H1 (cell line): ENCODE results near the gene MAML3. TPM values are rescaled to one million over a fixed set of nuclear protein-coding genes. Genes with fewer than 3 reads are reported as not detected.

ENCODE experiments used
- CTCF ChIA-PET: fragments of 300-600 bp; sonication (Branson Sonifier 250); formaldehyde crosslinking; loops from one replicate; lab custom pipeline; 2021; ENCODE audit not compliant: partially characterized antibody; lab: Charles Lee
- POLR2A ChIA-PET: fragments of 300-600 bp; sonication (Branson Sonifier 250); formaldehyde crosslinking; loops from one replicate; lab custom pipeline; 2021; ENCODE audit warnings: inconsistent platforms; ENCODE audit not compliant: partially characterized antibody; lab: Charles Lee
- DNase-seq, 2 experiments: peaks; one replicate each; pipeline versions ENCODE4 v3.0.0 to v3.0.0-alpha.2; 2010 to 2022; ENCODE audit warnings: low spot score in 2 of 2, low read depth in 1 of 2, mixed read lengths in 1 of 2
- FAIRE-seq: peaks from 2 replicates; lab custom pipeline; 2011; peaks lifted over from hg19 to GRCh38; lab: Jason Lieb, UNC
- H2AFZ ChIP-seq: 2 replicates; pipeline ENCODE4 v1.8.1; 2012; ENCODE audit warnings: low read length, inconsistent platforms
- H2AK5ac ChIP-seq: 2 replicates; pipeline ENCODE4 v1.6.1; 2013; ENCODE audit warnings: low read depth, low read length
- H2BK120ac ChIP-seq: replicated peaks from 2 replicates; pipeline ENCODE3; 2013; ENCODE audit warnings: low read depth, low read length, inconsistent platforms
- H2BK12ac ChIP-seq: 2 replicates; pipeline ENCODE4 v1.6.1; 2013; ENCODE audit warnings: low read depth, low read length
- H2BK15ac ChIP-seq: 2 replicates; pipeline ENCODE4 v1.6.1; 2013; ENCODE audit warnings: low read length
- H2BK20ac ChIP-seq: 2 replicates; pipeline ENCODE4 v1.6.1; 2013; ENCODE audit warnings: low read length
- H2BK5ac ChIP-seq: 2 replicates; pipeline ENCODE4 v1.6.1; 2013; ENCODE audit warnings: low read depth, low read length
- H3K14ac ChIP-seq: 2 replicates; pipeline ENCODE4 v1.6.1; 2013; ENCODE audit warnings: inconsistent platforms; ENCODE audit not compliant: insufficient read length
- H3K18ac ChIP-seq: 2 replicates; pipeline ENCODE4 v1.6.1; 2013; ENCODE audit warnings: low read length; ENCODE audit errors: extremely low read depth
- H3K23ac ChIP-seq: 2 replicates; pipeline ENCODE4 v1.6.1; 2013; ENCODE audit warnings: inconsistent platforms; ENCODE audit not compliant: insufficient read length
- H3K23me2 ChIP-seq: 2 replicates; pipeline ENCODE4 v1.6.1; 2013; ENCODE audit warnings: low read depth, low read length
- H3K27ac ChIP-seq: 2 replicates; pipeline ENCODE4 v1.6.1; 2011; ENCODE audit warnings: low read depth, low read length, inconsistent platforms
- H3K27me3 ChIP-seq, 4 experiments: replicated peaks in 1 of 4; 1 replicate in 1 of 4; 2 replicates in 3 of 4; pipeline versions ENCODE4 v1.6.1 to v1.8.1; 2011 to 2013; ENCODE audit warnings: low read length in 3 of 4, mild to moderate bottlenecking in 3 of 4, inconsistent platforms in 2 of 4, mixed read lengths in 2 of 4, moderate library complexity in 1 of 4; ENCODE audit not compliant: control insufficient read depth in 3 of 4, insufficient read depth in 3 of 4; ENCODE audit errors: extremely low read depth in 1 of 4
- H3K36me3 ChIP-seq, 4 experiments: 2 replicates each; pipeline versions ENCODE4 v1.6.1 to v1.8.1; 2011 to 2013; ENCODE audit warnings: mild to moderate bottlenecking in 4 of 4, low read length in 3 of 4, moderate library complexity in 2 of 4, control low read depth in 1 of 4, inconsistent platforms in 1 of 4; ENCODE audit not compliant: insufficient read depth in 4 of 4, control insufficient read depth in 2 of 4
- H3K4ac ChIP-seq: replicated peaks from 2 replicates; pipeline ENCODE3; 2013; ENCODE audit warnings: low read length, low read depth, mixed read lengths, inconsistent platforms; ENCODE audit not compliant: insufficient read length
- H3K4me1 ChIP-seq, 4 experiments: replicated peaks in 1 of 4; 1 replicate in 1 of 4; 2 replicates in 3 of 4; pipeline versions ENCODE4 v1.6.1 to v1.8.1; 2011 to 2013; ENCODE audit warnings: low read length in 3 of 4, inconsistent platforms in 2 of 4, mixed read lengths in 1 of 4; ENCODE audit not compliant: insufficient read depth in 4 of 4, control insufficient read depth in 3 of 4
- H3K4me2 ChIP-seq, 2 experiments: 2 replicates each; pipeline versions ENCODE4 v1.6.1 to v1.8.1; 2011 to 2013; ENCODE audit warnings: low read depth in 2 of 2, low read length in 2 of 2, control low read depth in 1 of 2, inconsistent platforms in 1 of 2, mild to moderate bottlenecking in 1 of 2; ENCODE audit not compliant: insufficient read depth in 1 of 2
- H3K4me3 ChIP-seq, 4 experiments: fragments of 200-600, 300-600 bp in 1 of 4; sonication (generic), shearing (Covaris generic), sonication (Bioruptor Twin) in 1 of 4; 2 replicates each; pipeline versions ENCODE4 v1.5.1 to v1.8.1; 2011 to 2016; ENCODE audit warnings: low read length in 4 of 4, low read depth in 3 of 4, control low read depth in 2 of 4, inconsistent platforms in 2 of 4, mild to moderate bottlenecking in 2 of 4, mixed read lengths in 1 of 4, moderate library complexity in 1 of 4; ENCODE audit not compliant: insufficient read depth in 2 of 4; ENCODE audit errors: extremely low read depth in 1 of 4
- H3K56ac ChIP-seq: replicated peaks from 2 replicates; pipeline ENCODE3; 2013; ENCODE audit warnings: low read depth, mild to moderate bottlenecking, mixed read lengths, low read length, inconsistent platforms; ENCODE audit not compliant: insufficient read length
- H3K79me1 ChIP-seq: 2 replicates; pipeline ENCODE4 v1.6.1; 2013; ENCODE audit warnings: low read depth, low read length, control low read depth
- H3K79me2 ChIP-seq, 2 experiments: 2 replicates each; pipeline versions ENCODE4 v1.6.1 to v1.8.1; 2012 to 2013; ENCODE audit warnings: low read length in 2 of 2, mild to moderate bottlenecking in 2 of 2, inconsistent platforms in 1 of 2; ENCODE audit not compliant: insufficient read depth in 2 of 2, control insufficient read depth in 1 of 2
- H3K9ac ChIP-seq, 4 experiments: replicated peaks in 1 of 4; 1 replicate in 1 of 4; 2 replicates in 3 of 4; pipeline versions ENCODE4 v1.6.1 to v1.8.1; 2011 to 2013; ENCODE audit warnings: low read depth in 3 of 4, low read length in 3 of 4, control low read depth in 2 of 4, mild to moderate bottlenecking in 2 of 4, moderate library complexity in 2 of 4, inconsistent platforms in 1 of 4; ENCODE audit errors: extremely low read depth in 1 of 4
- H3K9me3 ChIP-seq, 2 experiments: 2 replicates each; pipeline versions ENCODE4 v1.6.1 to v1.8.1; 2012 to 2013; ENCODE audit warnings: mild to moderate bottlenecking in 2 of 2, moderate library complexity in 2 of 2, control low read depth in 1 of 2, inconsistent platforms in 1 of 2, low read depth in 1 of 2, low read length in 1 of 2, mixed read lengths in 1 of 2; ENCODE audit not compliant: insufficient read depth in 2 of 2
- H4K20me1 ChIP-seq, 2 experiments: replicated peaks in 1 of 2; 2 replicates each; pipeline versions ENCODE3 to v1.8.1; 2011 to 2013; ENCODE audit warnings: inconsistent platforms in 2 of 2, low read length in 2 of 2, mild to moderate bottlenecking in 1 of 2; ENCODE audit not compliant: insufficient read depth in 2 of 2, control insufficient read depth in 1 of 2
- H4K5ac ChIP-seq: 2 replicates; pipeline ENCODE4 v1.6.1; 2013; ENCODE audit warnings: low read length, low read depth, mixed read lengths, inconsistent platforms; ENCODE audit not compliant: insufficient read length
- H4K8ac ChIP-seq: 2 replicates; pipeline ENCODE4 v1.8.0; 2013; ENCODE audit warnings: mild to moderate bottlenecking, moderate library complexity, low read length, inconsistent platforms; ENCODE audit not compliant: insufficient read depth; ENCODE audit errors: extremely low read depth
- H4K91ac ChIP-seq: replicated peaks from 2 replicates; pipeline ENCODE3; 2013; ENCODE audit warnings: low read length, mixed read lengths, inconsistent platforms; ENCODE audit not compliant: insufficient read length
- FOSL1 ChIP-seq: IDR thresholded peaks from 2 replicates; pipeline ENCODE4 v1.6.1; 2011; ENCODE audit warnings: mild to moderate bottlenecking, low read depth, low read length, moderate library complexity; ENCODE audit not compliant: insufficient read depth
- RFX5 ChIP-seq: IDR thresholded peaks from 2 replicates; pipeline ENCODE4 v1.6.1; 2011; ENCODE audit warnings: low read depth, low read length, improper control_type of control experiment, borderline replicate concordance
- WGBS, 2 experiments: shearing (Covaris generic) in 1 of 2; methylation state at CpG; one replicate each; pipeline versions ENCODE4 v1.1.6 to v1.1.7; 2013 to 2015; ENCODE audit warnings: low lambda C conversion rate in 2 of 2, mixed read lengths in 2 of 2, inconsistent platforms in 1 of 2, low coverage in 1 of 2, missing lambda C conversion rate in 1 of 2; ENCODE audit not compliant: insufficient replicate concordance in 2 of 2, insufficient coverage in 1 of 2, insufficient read length in 1 of 2; ENCODE audit errors: extremely low coverage in 1 of 2, missing lambda C conversion rate in 1 of 2; 5-methylcytosine and 5-hydroxymethylcytosine counted together
- polyA plus RNA-seq, 7 experiments: library from polyadenylated mRNA; depleted of rRNA in 3 of 7; stranded (reverse) in 5 of 7; unstranded in 2 of 7; fragments of >200 nt in 5 of 7; fragments of 200-250 nt in 2 of 7; gene quantifications; 1 replicate in 5 of 7; 2 replicates in 1 of 7; 4 replicates in 1 of 7; pipeline versions ENCODE4 v1.2.1 to v1.2.3, GENCODE V29; 2011 to 2013; ENCODE audit warnings: missing spikeins in 2 of 7, mixed read lengths in 2 of 7
- total RNA-seq: library from RNA; stranded (reverse); fragmentation: NEBNext Ultra II Directional; extraction: Animal tissue kit (Norgen Biotek cat#: 25700); gene quantifications from 2 replicates; pipeline ENCODE4 v1.2.1, GENCODE V29; 2021

Gene MAML3
- total and polyA plus RNA-seq, 2 of the 8 experiments (the other 6 are each of a cell fraction or from before 2014, with no cell fraction given): 2.1 to 5.7 TPM

GRCh38 chr4:139770361-139770760, 383.6 kb downstream of the MAML3 start:
- no peak for TF ChIP-seq FOSL1
- TF ChIP-seq RFX5: no peak
- no peak overlapping the region for H3K18ac ChIP-seq
- H3K23ac ChIP-seq: no peak overlapping the region
- no peak overlapping the region for H4K91ac ChIP-seq
- no peak overlapping the region for H3K14ac ChIP-seq
- no peak overlapping the region for H3K4me2 ChIP-seq
- CTCF ChIA-PET: interaction anchor here (0.7 to 2.2 kb wide), 8 partner anchors 12 to 263 kb away, joined by 3 to 10 read pairs (median 4); no protein-coding TSS in a partner anchor
- H4K5ac ChIP-seq: no peak overlapping the region
- POLR2A ChIA-PET: no interaction called here
- H4K20me1 ChIP-seq: no peaks in the 10 kb centered on the region
- H4K8ac ChIP-seq: no peak overlapping the region
- no peaks in the 10 kb centered on the region for H3K79me1 ChIP-seq
- WGBS, 2 experiments: 90% methylated on average over 4 of the region's 4 CpGs; no CpG with 5 or more reads in 1 of the 2 experiments
- no peaks in the 10 kb centered on the region for H3K27me3 ChIP-seq
- no peak for DNase-seq
- no peaks in the 10 kb centered on the region for H3K9me3 ChIP-seq
- H2BK120ac ChIP-seq: no peak overlapping the region
- H3K79me2 ChIP-seq: no peaks in the 10 kb centered on the region
- no peak overlapping the region for H3K4ac ChIP-seq
- no peak overlapping the region for H3K9ac ChIP-seq
- no peak overlapping the region for H2BK15ac ChIP-seq
- H2AK5ac ChIP-seq: no peak overlapping the region
- no peak overlapping the region for H2AFZ ChIP-seq
- no peak overlapping the region for H2BK12ac ChIP-seq
- H2BK20ac ChIP-seq: no peak overlapping the region
- H3K56ac ChIP-seq: no peak overlapping the region
- H3K27ac ChIP-seq: no peak overlapping the region
- no peak overlapping the region for H2BK5ac ChIP-seq
- peaks cover 0 to 4% (median 1%) of the 10 kb centered on the region in 4 experiments; a peak in 3 of 7 replicates for H3K4me1 ChIP-seq
- no peaks in the 10 kb centered on the region for H3K36me3 ChIP-seq
- H3K23me2 ChIP-seq: no peaks in the 10 kb centered on the region
- no peak for FAIRE-seq
- no peak overlapping the region for H3K4me3 ChIP-seq
